Body of pancreas (tissue), 4 donors: ENCODE results near the gene CCDC81.

Experiments
- CTCF ChIP-seq, 7 experiments: fragments of 450-650 bp in 4 of 7; fragments of 200-600 bp in 3 of 7; sonication (generic) in 3 of 7; IDR thresholded peaks; one replicate each; pipeline ENCODE4 v1.5.1; 2016 to 2019; ENCODE audit warnings: antibody characterized with exemption in 7 of 7
- POLR2A ChIP-seq, 3 donors: fragments of 450-650 bp; IDR thresholded peaks; one replicate each; pipeline ENCODE4 v1.6.1; 2016; ENCODE audit warnings: antibody characterized with exemption in 3 of 3, mild to moderate bottlenecking in 2 of 3

- TF ChIP-seq CTCF (IDR thresholded peaks at IDR 0.05) = no peak
- no peak for TF ChIP-seq POLR2A (IDR thresholded peaks at IDR 0.05)
These were observed 2.6 kb upstream of the CCDC81 start for GRCh38 chr11:86372041-86372440.
